Measurements from ENCODE around the gene OR52B2. TPM values are rescaled to one million over a fixed set of nuclear protein-coding genes. Genes with fewer than 3 reads are reported as not detected.

Gene OR52B2
- total RNA-seq, 1 experiment from 2014 or later = not detected

DNA sequence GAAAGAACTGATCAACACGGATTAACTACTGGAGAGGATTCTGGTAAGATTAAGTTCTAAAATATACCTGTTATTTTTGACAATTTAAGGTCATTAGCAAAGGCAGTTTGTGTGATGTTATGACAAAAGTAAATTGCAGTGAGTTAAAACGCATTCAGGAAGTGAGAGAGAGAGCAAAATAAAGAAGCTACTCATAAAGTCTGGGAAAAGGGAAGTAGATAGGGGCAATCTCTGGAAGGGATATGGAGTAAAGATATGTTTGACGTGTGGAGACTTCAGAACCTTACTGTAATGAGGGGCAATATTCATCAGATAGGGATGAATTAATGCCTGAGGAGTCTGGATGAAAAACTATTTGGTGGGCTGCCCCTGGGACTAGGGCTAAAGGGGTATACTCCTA, 45.9 kb downstream of the OR52B2 start (continued):
- TF ChIP-seq, protein P1, sequence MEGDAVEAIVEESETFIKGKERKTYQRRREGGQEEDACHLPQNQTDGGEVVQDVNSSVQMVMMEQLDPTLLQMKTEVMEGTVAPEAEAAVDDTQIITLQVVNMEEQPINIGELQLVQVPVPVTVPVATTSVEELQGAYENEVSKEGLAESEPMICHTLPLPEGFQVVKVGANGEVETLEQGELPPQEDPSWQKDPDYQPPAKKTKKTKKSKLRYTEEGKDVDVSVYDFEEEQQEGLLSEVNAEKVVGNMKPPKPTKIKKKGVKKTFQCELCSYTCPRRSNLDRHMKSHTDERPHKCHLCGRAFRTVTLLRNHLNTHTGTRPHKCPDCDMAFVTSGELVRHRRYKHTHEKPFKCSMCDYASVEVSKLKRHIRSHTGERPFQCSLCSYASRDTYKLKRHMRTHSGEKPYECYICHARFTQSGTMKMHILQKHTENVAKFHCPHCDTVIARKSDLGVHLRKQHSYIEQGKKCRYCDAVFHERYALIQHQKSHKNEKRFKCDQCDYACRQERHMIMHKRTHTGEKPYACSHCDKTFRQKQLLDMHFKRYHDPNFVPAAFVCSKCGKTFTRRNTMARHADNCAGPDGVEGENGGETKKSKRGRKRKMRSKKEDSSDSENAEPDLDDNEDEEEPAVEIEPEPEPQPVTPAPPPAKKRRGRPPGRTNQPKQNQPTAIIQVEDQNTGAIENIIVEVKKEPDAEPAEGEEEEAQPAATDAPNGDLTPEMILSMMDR (IDR thresholded peaks at IDR 0.05) = no peak
- TF ChIP-seq NFE2L1 (CRISPR knock-in tag; IDR thresholded peaks at IDR 0.05) (no peak), FOXK1 (CRISPR knock-in tag; IDR thresholded peaks at IDR 0.05) (no peak), CREB1 (CRISPR knock-in tag; IDR thresholded peaks at IDR 0.05) (no peak), EMX1 (CRISPR knock-in tag; IDR thresholded peaks at IDR 0.05) (no peak)

Other genes with a start within 250 kb of the OR52B2 start
- gene OR56A3, start 228.1 kb downstream of the OR52B2 start, total RNA-seq (2021) = not detected in 3 replicates
- gene OR56A5, start 201.8 kb downstream of the OR52B2 start, total RNA-seq (2021) = 0.27 TPM in 1 of 3 replicates, not detected in the others
- gene OR52L1, start 183.3 kb downstream of the OR52B2 start, total RNA-seq (2021) = 0.15 to 0.44 TPM in 2 of 3 replicates, not detected in the other
- 0.20 to 0.46 TPM (median 0.25 TPM) in 3 replicates for gene OR56A4, start 163.4 kb downstream of the OR52B2 start, total RNA-seq (2021)
- 0.14 to 0.35 TPM (median 0.14 TPM) in 3 replicates for gene OR56A1, start 139.6 kb downstream of the OR52B2 start, total RNA-seq (2021)
- not detected in 3 replicates for gene OR56B4, start 62.6 kb downstream of the OR52B2 start, total RNA-seq (2021)
- not detected in 3 replicates for gene OR52W1, start 28.9 kb upstream of the OR52B2 start, total RNA-seq (2021)
- not detected in 3 replicates for gene C11orf42, start 35.2 kb upstream of the OR52B2 start, total RNA-seq (2021)
- gene FHIP1B, start 64.3 kb upstream of the OR52B2 start, total RNA-seq (2021) = 22.2 to 24.8 TPM (median 23.6 TPM) in 3 replicates
- gene CNGA4, start 68.8 kb upstream of the OR52B2 start, total RNA-seq (2021) = 0.35 to 0.82 TPM (median 0.50 TPM) in 3 replicates
- gene CCKBR, start 89.5 kb upstream of the OR52B2 start, total RNA-seq (2021) = 6.1 to 7.4 TPM (median 7.1 TPM) in 3 replicates
- gene CAVIN3, start 150.2 kb upstream of the OR52B2 start, total RNA-seq (2021) = 27.3 to 41.5 TPM (median 28.0 TPM) in 3 replicates
- 4.4 to 6.6 TPM (median 5.6 TPM) in 3 replicates for gene SMPD1, start 220.1 kb upstream of the OR52B2 start, total RNA-seq (2021)
- gene APBB1, start 248.8 kb upstream of the OR52B2 start, total RNA-seq (2021) = 32.1 to 33.1 TPM (median 32.7 TPM) in 3 replicates

All from WTC11 (cell line).